HG02571 (cell line): ENCODE data around the gene HOXC10.

ENCODE experiments used
- ATAC-seq: cut with Tn5 transposase; IDR thresholded peaks from one replicate; pipeline ENCODE4 v1.9.1; 2021; ENCODE audit warnings: mild to moderate bottlenecking, moderate library complexity; ENCODE audit not compliant: unreplicated experiment

Gene HOXC10

GRCh38 chr12:53984901-53985691 lies at the start of gene HOXC10:
Gene HOXC10 (plus strand): TSS chr12:53985146. CDS start chr12:53985260, 114 bp downstream.
- no peak for ATAC-seq

- ATAC-seq = no peak
Observed at GRCh38 chr12:53935383-53936341, 49.3 kb upstream of the HOXC10 start.

DNA sequence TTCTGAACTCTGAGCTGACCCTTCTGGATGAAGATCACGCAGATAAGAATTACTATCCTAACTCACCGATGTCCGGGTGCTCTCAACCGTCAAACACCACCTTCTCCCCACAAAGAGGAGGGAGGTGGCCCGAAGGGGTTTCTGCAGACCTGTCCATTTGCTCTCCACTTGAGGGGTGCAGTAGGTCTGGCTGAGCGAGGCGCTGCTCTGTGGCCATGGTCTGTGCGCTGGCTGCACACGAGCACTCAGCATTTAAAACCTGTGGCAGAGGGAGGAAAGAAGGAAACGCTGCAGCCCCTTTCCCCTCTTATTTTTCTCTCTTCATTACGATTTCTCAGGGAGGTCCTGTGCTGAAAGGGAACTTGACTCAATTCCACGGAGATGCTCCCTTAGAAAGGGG lies 47.8 kb upstream of the HOXC10 start:
- ATAC-seq = no peak

DNA sequence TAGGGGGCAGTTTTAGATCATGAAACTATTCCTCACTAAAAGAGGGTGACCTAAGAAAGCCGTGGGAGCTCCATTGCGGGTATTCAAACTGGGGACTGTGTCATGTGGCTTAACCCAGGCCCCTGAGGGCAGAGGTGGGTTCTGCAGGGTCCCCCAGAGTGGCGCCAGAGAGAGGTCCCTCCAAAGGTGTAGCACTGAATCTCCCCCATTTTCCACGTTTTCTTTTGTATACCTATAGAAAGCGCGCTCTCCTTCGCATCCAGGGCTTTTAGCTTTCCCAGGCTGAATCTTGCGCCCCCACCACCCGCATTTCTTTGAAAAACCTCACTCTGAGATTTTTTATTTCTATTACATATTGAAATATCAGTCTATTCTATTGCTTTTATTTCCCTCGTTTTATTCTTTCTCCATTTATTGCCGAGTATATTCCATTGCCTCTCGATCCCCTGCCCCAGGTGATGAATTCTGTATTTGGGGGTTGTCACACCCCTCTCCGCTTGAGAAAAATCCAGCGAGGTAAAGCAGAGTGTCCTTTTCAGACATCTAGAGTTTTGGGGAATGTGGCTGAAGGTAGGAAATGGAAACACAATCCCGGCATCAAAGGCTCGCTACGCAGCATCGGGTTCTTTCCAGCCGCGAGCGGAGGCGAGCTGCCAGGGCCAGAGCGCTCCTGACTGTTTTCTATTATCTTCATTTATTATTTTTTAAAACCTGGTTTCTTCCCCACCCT lies 47.2 kb upstream of the HOXC10 start:
- no peak for ATAC-seq

DNA sequence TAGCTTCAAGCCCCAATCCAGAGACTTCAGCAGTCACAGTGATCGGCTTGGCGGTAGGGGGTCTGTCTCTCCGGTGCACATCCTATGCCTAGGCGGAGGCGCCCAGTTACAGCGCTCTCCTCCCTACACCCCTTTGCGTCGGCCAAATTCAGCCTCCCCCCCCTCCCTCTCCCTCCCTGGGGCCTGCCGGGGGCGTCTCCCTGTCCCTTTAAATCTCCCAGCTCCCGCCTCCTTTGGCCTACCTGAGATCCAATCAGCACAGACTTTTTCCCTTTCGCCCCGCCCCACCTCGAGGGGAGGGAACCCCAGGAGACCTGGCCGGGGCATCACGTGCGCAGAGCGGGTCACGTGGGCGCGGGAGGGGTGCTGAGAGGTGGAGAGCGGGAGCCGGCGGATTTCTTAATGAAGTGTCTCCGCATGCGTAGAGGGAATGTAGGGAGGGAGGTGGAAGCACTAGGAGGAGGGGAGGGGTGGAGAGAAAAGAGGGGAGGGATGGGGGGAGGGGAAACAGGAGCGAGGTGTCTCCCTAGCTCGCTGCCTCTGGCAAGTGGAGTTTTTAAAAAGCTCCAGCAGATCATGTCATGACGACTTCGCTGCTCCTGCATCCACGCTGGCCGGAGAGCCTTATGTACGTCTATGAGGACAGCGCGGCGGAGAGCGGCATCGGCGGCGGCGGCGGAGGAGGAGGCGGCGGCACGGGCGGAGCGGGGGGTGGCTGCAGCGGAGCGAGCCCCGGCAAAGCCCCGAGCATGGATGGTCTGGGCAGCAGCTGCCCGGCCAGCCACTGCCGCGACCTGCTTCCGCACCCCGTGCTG lies 46.4 kb upstream of the HOXC10 start, which contains the start of gene HOXC13:
Gene HOXC13 (plus strand): TSS at position 506 of the 815 bp plus-strand sequence. CDS start 76 bp downstream, at position 582.
- no peak for ATAC-seq

- ATAC-seq = no peak
Observed at GRCh38 chr12:53939141-53940108, 45.5 kb upstream of the HOXC10 start.

GRCh38 chr12:53940443-53941014 lies 44.4 kb upstream of the HOXC10 start:
- no peak for ATAC-seq

GRCh38 chr12:53941187-53941586 lies 43.8 kb upstream of the HOXC10 start:
- ATAC-seq = no peak

GRCh38 chr12:53941750-53942149 lies 43.2 kb upstream of the HOXC10 start:
- no peak for ATAC-seq

DNA sequence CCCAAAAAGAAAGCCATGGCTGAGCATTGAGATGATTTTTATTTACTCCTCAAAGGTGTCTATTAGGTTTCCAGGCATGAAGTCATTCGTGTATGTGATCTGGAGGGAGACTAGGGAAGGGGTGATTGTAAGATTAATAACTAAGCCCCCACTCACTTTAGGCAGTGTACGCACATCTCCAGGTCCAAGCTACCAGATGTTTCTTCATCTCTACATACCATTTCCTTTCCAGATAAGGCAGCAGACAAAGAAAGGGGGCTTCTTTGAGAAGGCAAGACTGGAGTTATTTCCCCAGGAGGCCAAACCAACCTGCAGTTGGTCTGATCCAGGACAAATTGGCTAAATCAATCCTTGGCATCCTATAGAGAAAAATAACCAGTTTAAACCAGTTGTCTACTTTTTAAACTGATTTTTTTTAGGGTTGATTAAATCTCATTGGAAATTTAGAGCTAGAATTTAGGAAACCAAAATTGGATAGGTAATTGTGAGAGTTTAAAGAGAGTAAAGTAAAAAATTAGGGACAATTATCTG lies 42.4 kb upstream of the HOXC10 start:
- ATAC-seq = no peak

- ATAC-seq = no peak
Observed at GRCh38 chr12:53944209-53944608, 40.7 kb upstream of the HOXC10 start.

DNA sequence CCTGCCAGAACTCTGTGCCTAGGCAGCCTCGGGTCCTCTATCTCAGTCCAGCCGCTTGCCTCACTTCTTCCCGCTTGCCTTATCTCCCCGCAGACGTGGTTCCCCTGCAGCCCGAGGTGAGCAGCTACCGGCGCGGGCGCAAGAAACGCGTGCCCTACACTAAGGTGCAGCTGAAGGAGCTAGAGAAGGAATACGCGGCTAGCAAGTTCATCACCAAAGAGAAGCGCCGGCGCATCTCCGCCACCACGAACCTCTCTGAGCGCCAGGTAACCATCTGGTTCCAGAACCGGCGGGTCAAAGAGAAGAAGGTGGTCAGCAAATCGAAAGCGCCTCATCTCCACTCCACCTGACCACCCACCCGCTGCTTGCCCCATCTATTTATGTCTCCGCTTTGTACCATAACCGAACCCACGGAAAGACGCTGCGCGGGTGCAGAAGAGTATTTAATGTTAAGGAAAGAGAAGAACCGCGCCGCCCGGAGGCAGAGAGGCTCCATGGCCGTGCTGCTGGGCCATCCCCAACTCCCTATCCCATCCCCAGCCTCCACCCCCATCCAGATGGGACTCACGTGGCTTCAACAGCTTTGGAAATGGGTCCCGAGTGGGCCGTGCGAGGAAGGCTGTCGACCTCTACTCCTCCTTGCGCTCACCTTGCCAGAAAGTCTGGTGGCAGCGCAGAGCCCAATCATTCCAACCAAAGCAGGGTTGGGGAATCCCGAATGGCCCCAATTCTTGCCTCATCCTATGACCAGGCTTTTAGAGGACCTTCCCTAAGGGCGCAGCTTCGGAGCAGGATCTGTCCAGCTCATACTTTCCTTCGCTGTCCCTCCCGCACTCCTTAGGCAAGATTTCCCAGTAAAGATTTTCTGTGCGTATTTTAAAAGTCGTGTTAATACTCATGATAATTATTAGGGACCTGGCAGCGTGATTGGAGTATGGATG lies 39.8 kb upstream of the HOXC10 start:
- ATAC-seq = no peak

- no peak for ATAC-seq
Observed at GRCh38 chr12:53947743-53948142, 37.2 kb upstream of the HOXC10 start.

- ATAC-seq = no peak
Observed at GRCh38 chr12:53948650-53949593, 36.0 kb upstream of the HOXC10 start.

- no peak for ATAC-seq
Observed at GRCh38 chr12:53949631-53950436, 35.1 kb upstream of the HOXC10 start.
